ENCODE measurements around the gene TMEM198. TPM values are rescaled to one million over a fixed set of nuclear protein-coding genes. Genes with fewer than 3 reads are reported as not detected.

Gene TMEM198
- total RNA-seq, 1 donor from 2014 or later: 1.4 TPM

- Histone ChIP-seq H3K36me3 (no peaks in the 10 kb centered on the region), H3K4me1 (peaks cover 5% of the 10 kb centered on the region), H3K27me3 (ENCODE audit: low read depth) (peaks cover 96% of the 10 kb centered on the region), H3K4me3 (no peak overlapping the region), H3K9me3 (no peaks in the 10 kb centered on the region), H3K27ac (no peak overlapping the region)
- no peak for ATAC-seq
- TF ChIP-seq CTCF (IDR thresholded peaks at IDR 0.05): no peak
- no peak for DNase-seq
- intact Hi-C loops (cut with DNase I): no loop called here
Observed at GRCh38 chr2:219525533-219526232, 18.1 kb upstream of the TMEM198 start.

- Histone ChIP-seq H3K36me3 (no peaks in the 10 kb centered on the region), H3K27ac (no peak overlapping the region), H3K4me3 (no peak overlapping the region), H3K27me3 (ENCODE audit: low read depth) (peaks cover 98% of the 10 kb centered on the region), H3K9me3 (no peaks in the 10 kb centered on the region), H3K4me1 (peaks cover 5% of the 10 kb centered on the region)
- ATAC-seq: no peak
- DNase-seq: no peak
- no peak for TF ChIP-seq CTCF (IDR thresholded peaks at IDR 0.05)
- intact Hi-C loops (cut with DNase I): no loop called here
Observed at GRCh38 chr2:219526320-219527075, 17.3 kb upstream of the TMEM198 start.

GRCh38 chr2:219527076-219527394 is 16.8 kb upstream of the TMEM198 start:
- intact Hi-C loops (cut with DNase I): no loop called here
- no peak for TF ChIP-seq CTCF (IDR thresholded peaks at IDR 0.05)
- peaks cover 5% of the 10 kb centered on the region for H3K4me1 ChIP-seq
- H3K36me3 ChIP-seq: no peaks in the 10 kb centered on the region
- no peak overlapping the region for H3K4me3 ChIP-seq
- H3K9me3 ChIP-seq: no peaks in the 10 kb centered on the region
- H3K27me3 ChIP-seq (ENCODE audit: low read depth): peaks cover 98% of the 10 kb centered on the region
- no peak overlapping the region for H3K27ac ChIP-seq
- DNase-seq (no peak), ATAC-seq (peak in 1 of 2 donors; percentile 31)

- DNase-seq (no peak), ATAC-seq (no peak)
- H3K27ac ChIP-seq: no peak overlapping the region
- peaks cover 5% of the 10 kb centered on the region for H3K4me1 ChIP-seq
- H3K27me3 ChIP-seq (ENCODE audit: low read depth): peaks cover 98% of the 10 kb centered on the region
- intact Hi-C loops (cut with DNase I): no loop called here
- no peaks in the 10 kb centered on the region for H3K36me3 ChIP-seq
- no peak overlapping the region for H3K4me3 ChIP-seq
- TF ChIP-seq CTCF (IDR thresholded peaks at IDR 0.05): no peak
- H3K9me3 ChIP-seq: no peaks in the 10 kb centered on the region
Observed at GRCh38 chr2:219527472-219527871, 16.4 kb upstream of the TMEM198 start.

GRCh38 chr2:219530048-219530963 is 13.5 kb upstream of the TMEM198 start:
- Histone ChIP-seq H3K9me3 (no peaks in the 10 kb centered on the region), H3K36me3 (no peaks in the 10 kb centered on the region), H3K4me3 (no peak overlapping the region), H3K27me3 (ENCODE audit: low read depth) (peaks cover 80% of the 10 kb centered on the region), H3K27ac (no peak overlapping the region), H3K4me1 (no peaks in the 10 kb centered on the region)
- DNase-seq (peak; percentile 88), ATAC-seq (peak; percentile 90 to 91)
- intact Hi-C loops (cut with DNase I): loop anchor here (10.0 kb wide), 1 partner anchor 126 kb away; no protein-coding TSS in a partner anchor
- TF ChIP-seq CTCF (IDR thresholded peaks at IDR 0.05): peak; percentile 96

All from lower lobe of right lung (tissue), 2 donors.